Endothelial cell (in vitro differentiated cells): ENCODE results near the gene DNAJC11. TPM values are rescaled to one million over a fixed set of nuclear protein-coding genes. Genes with fewer than 3 reads are reported as not detected.

Source experiments
- DNase-seq: peaks from one replicate; pipeline ENCODE4 v3.0.0; 2021; ENCODE audit warnings: low spot score
- H3K27ac Mint-ChIP-seq: one replicate; pipeline ENCODE4 v1.8.0; 2021; ENCODE audit warnings: mixed read lengths, inconsistent platforms; ENCODE audit not compliant: unreplicated experiment
- H3K27me3 Mint-ChIP-seq: one replicate; pipeline ENCODE4 v1.8.0; 2021; ENCODE audit warnings: mild to moderate bottlenecking, moderate library complexity, mixed read lengths, inconsistent platforms; ENCODE audit not compliant: unreplicated experiment
- H3K36me3 Mint-ChIP-seq: one replicate; pipeline ENCODE4 v1.8.0; 2021; ENCODE audit warnings: mild to moderate bottlenecking, low read depth, mixed read lengths, inconsistent platforms; ENCODE audit not compliant: unreplicated experiment
- H3K4me1 Mint-ChIP-seq: one replicate; pipeline ENCODE4 v1.8.0; 2021; ENCODE audit warnings: mild to moderate bottlenecking, mixed read lengths, inconsistent platforms; ENCODE audit not compliant: unreplicated experiment
- H3K4me3 Mint-ChIP-seq: one replicate; pipeline ENCODE4 v1.8.0; 2021; ENCODE audit warnings: mild to moderate bottlenecking, mixed read lengths, inconsistent platforms; ENCODE audit not compliant: unreplicated experiment
- H3K9me3 Mint-ChIP-seq: one replicate; pipeline ENCODE4 v1.8.0; 2021; ENCODE audit warnings: mixed read lengths, inconsistent platforms; ENCODE audit not compliant: unreplicated experiment
- CTCF ChIP-seq: fragments of 200-600 bp; sonication (generic); IDR thresholded peaks from one replicate; pipeline ENCODE4 v1.5.0; 2021; ENCODE audit warnings: antibody characterized with exemption; ENCODE audit not compliant: unreplicated experiment
- total RNA-seq: library from RNA; stranded (reverse); fragmentation: NEBNext Ultra II Directional; extraction: Animal tissue kit (Norgen Biotek cat#: 25700); gene quantifications from one replicate; pipeline ENCODE4 v1.2.1, GENCODE V29; 2021; ENCODE audit not compliant: unreplicated experiment

The DNAJC11 gene
- total RNA-seq, 1 donor from 2014 or later: 57.0 TPM

GRCh38 chr1:6621429-6622391, 79.9 kb downstream of the DNAJC11 start:
- TF ChIP-seq CTCF: no peak
- no peaks in the 10 kb centered on the region for H3K9me3 Mint-ChIP-seq
- H3K4me3 Mint-ChIP-seq: peak overlapping the region; percentile 21
- H3K4me1 Mint-ChIP-seq: no peaks in the 10 kb centered on the region
- no peak for DNase-seq
- H3K27me3 Mint-ChIP-seq: peaks cover 5% of the 10 kb centered on the region
- H3K36me3 Mint-ChIP-seq: peaks cover 20% of the 10 kb centered on the region
- H3K27ac Mint-ChIP-seq: peak overlapping the region; percentile 17

DNA sequence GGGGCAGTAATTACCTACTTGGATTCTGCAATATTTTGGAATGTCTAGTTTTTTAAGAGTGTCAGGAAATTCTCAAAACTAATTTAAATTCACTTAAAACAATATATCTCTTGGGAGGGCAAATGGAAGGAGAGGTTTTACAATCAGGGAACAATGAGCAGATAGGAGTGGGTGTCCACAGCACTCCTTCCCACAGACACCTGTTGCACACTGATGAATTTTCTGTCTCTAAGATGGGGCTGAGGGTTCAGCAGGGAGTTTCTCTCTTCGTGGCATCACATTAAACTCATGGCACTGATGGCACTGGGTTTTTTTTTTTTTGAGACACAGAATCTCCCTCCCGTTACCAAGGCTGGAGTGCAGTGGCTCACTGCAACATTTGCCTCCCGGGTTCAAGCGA, 82.6 kb downstream of the DNAJC11 start:
- Mint-ChIP-seq H3K27me3 (peaks cover 2% of the 10 kb centered on the region), H3K9me3 (no peaks in the 10 kb centered on the region), H3K36me3 (peaks cover 20% of the 10 kb centered on the region), H3K27ac (no peak overlapping the region), H3K4me1 (peaks cover 3% of the 10 kb centered on the region), H3K4me3 (peak overlapping the region; percentile 32)
- DNase-seq: no peak
- TF ChIP-seq CTCF: no peak

- peak overlapping the region; percentile 91 for H3K4me3 Mint-ChIP-seq
- peaks cover 12% of the 10 kb centered on the region for H3K4me1 Mint-ChIP-seq
- DNase-seq: peak; percentile 36
- no peak for TF ChIP-seq CTCF
- peak overlapping the region; percentile 62 for H3K27ac Mint-ChIP-seq
- no peaks in the 10 kb centered on the region for H3K9me3 Mint-ChIP-seq
- H3K27me3 Mint-ChIP-seq: peaks cover 8% of the 10 kb centered on the region
- peaks cover 8% of the 10 kb centered on the region for H3K36me3 Mint-ChIP-seq
Observed at GRCh38 chr1:6614929-6615785, 86.5 kb downstream of the DNAJC11 start.

DNA sequence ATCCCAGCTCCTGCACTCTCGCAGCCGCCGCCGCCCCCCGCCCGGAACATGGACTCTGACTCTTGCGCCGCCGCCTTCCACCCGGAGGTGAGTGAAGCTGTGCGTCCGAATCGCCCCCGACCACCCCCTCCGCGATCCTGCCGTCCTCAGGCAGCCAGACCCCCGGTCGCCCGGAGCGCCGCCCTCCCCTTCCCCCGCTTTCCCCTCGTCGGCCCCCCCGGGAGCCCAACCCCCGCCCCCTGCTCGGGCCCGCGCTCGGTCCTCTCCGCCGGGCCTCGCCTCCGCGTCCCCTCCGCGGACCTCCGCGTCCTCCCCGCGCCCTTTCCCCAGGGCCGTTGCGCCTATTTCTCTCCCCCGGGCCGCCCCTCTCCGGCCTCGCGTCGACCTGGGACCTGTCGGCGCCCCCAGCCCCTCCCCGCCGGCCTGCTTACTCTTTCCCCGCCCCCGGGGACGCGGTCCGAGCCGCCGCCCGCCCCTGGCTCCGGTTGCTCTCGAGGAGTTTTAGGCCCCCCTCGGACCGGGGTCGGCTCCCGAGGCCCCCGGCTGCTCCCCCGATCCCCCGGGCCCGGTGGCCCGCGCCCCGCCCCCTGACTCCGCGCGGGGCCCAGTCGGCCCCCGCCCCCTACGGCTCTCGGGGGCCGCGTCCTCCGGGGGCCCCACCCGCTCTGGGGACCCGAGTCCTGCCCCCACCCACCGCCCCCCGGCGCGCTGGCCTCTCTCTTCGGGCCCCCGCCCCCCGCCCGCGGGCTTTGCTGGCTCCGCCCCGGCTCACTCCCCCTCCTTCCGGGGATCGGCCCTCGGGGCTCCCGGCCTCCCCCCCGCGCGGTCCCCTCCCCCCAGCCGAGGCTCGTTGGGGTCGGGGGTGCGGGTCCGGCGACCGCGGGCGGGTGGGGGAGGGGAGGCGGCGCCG, 87.3 kb downstream of the DNAJC11 start:
- DNase-seq: peak; percentile 36
- peaks cover 12% of the 10 kb centered on the region for H3K4me1 Mint-ChIP-seq
- H3K4me3 Mint-ChIP-seq: peak overlapping the region; percentile 89

More for the DNA sequence above, 87.3 kb downstream of the DNAJC11 start:
- no peak for TF ChIP-seq CTCF
- Mint-ChIP-seq H3K27ac (no peak overlapping the region), H3K27me3 (peaks cover 6% of the 10 kb centered on the region), H3K36me3 (peaks cover 6% of the 10 kb centered on the region), H3K9me3 (no peaks in the 10 kb centered on the region)
